ENCODE results near the gene EXOC3L1.

- no peak for TF ChIP-seq CTCF (IDR thresholded peaks at IDR 0.05)
- no peak for TF ChIP-seq SMC3 (IDR thresholded peaks at IDR 0.05)
- no peak for TF ChIP-seq BCL3 (IDR thresholded peaks at IDR 0.05)
- TF ChIP-seq EP300 (IDR thresholded peaks at IDR 0.05): no peak
- TF ChIP-seq CEBPB (IDR thresholded peaks at IDR 0.05): no peak
- TF ChIP-seq CBX2 (IDR thresholded peaks at IDR 0.05; ENCODE audit: borderline replicate concordance, low read depth): no peak
- no peak for TF ChIP-seq POLR2A (IDR thresholded peaks at IDR 0.05; ENCODE audit: low read length)
- no peak for TF ChIP-seq POLR2AphosphoS2 (conservative IDR thresholded peaks at IDR 0.05; ENCODE audit: low read length)
- no peak for TF ChIP-seq BHLHE40 (IDR thresholded peaks at IDR 0.05; ENCODE audit: low read depth, low read length)
- no peak for TF ChIP-seq HDAC2 (IDR thresholded peaks at IDR 0.05)
- no peak for TF ChIP-seq CHD2 (IDR thresholded peaks at IDR 0.05; ENCODE audit: low read length, partially characterized antibody)
- TF ChIP-seq JUN (IDR thresholded peaks at IDR 0.05): no peak
Observed at GRCh38 chr16:67204076-67204475, 14.1 kb upstream of the EXOC3L1 start.

Measured in A549 (cell line).